GM18951 (cell line): ENCODE results near the gene AK2.
"Not testable (repeated sequence)": the region's sequence is repeated elsewhere in the genome, so short reads cannot be mapped to it uniquely, and the experiment has no call there.

ENCODE experiments used
- POLR2A ChIP-seq: IDR thresholded peaks from 4 replicates; pipeline ENCODE4 v1.6.1; 2011; ENCODE audit warnings: mild to moderate bottlenecking; ENCODE audit not compliant: insufficient read length, insufficient read depth; ENCODE audit errors: extremely low read depth
- in situ Hi-C: fragments of 300-500 bp; cut with MboI; formaldehyde crosslinking; loops from one replicate; pipeline ENCODE4 v1.12.0; 2022; ENCODE audit warnings: low sequenced_read_pairs, mixed read lengths, inconsistent platforms; ENCODE audit not compliant: unreplicated experiment

The AK2 gene

DNA sequence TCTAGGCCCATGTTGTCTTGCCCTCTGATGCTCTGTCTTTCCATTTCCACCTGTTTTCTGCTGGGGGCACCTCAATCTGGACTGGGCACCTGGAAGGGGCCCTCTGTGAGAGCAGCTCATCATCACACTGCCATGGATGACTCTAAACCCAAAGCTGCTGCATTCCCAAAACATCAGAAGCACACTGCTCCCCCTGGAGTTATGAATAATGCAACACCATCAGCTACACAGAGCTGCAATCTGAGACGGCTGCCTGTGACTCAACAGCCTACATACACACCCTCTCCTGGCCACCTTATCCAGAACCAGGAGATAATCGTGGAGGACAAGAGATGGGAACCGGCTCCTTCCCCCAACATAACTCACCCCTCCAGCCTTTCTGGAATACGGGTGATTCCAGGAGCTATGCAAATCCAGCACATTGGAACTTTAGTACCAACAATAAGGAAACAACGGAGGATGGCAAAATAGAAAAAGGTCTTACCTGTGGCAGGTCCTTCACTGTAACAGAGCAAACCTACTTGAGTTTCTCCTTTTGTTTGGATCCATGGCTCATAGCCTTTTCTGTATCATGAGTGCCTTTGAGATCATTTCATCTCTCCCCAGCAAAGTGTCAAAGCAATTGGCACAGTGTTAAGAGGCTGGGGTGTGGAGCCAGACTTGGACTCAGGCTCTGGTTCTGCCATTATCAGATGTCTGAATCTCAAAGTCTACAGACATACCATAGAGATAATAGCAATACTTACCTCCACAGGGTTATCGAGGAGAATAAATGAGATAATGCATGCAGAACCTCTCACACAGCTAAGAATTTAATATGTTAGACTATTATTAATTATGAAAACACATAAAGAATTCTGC lies 29.3 kb downstream of the AK2 start:
- TF ChIP-seq POLR2A = no peak
- in situ Hi-C loops = no loop called here

DNA sequence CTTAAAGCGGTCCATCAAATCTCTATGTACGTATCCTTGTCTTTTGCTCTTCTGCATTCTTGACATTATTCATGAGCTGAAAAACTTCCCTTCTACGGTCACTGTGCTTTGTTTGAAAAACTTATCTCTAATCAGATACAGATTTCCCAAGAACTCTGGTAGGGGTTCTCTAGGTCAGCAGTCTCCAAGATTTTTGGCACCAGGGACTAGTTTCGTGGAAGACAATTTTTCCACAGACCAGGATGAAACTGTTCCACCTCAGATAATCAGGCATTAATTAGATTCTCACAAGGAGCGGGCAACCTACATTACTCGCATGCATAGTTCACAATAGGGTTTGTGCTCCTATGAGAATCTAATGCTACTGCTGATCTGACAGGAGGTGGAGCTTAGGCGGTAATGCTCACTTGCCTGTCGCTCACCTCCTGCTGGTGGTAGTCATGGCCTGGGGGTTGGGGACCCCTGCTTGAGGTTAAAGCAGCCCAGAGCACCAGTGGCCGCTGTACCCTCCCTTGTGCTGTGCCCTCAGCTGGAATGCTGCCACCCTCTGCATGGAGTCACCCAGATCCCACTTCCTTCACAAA lies 30.8 kb downstream of the AK2 start:
- no peak for TF ChIP-seq POLR2A
- in situ Hi-C loops = no loop called here

DNA sequence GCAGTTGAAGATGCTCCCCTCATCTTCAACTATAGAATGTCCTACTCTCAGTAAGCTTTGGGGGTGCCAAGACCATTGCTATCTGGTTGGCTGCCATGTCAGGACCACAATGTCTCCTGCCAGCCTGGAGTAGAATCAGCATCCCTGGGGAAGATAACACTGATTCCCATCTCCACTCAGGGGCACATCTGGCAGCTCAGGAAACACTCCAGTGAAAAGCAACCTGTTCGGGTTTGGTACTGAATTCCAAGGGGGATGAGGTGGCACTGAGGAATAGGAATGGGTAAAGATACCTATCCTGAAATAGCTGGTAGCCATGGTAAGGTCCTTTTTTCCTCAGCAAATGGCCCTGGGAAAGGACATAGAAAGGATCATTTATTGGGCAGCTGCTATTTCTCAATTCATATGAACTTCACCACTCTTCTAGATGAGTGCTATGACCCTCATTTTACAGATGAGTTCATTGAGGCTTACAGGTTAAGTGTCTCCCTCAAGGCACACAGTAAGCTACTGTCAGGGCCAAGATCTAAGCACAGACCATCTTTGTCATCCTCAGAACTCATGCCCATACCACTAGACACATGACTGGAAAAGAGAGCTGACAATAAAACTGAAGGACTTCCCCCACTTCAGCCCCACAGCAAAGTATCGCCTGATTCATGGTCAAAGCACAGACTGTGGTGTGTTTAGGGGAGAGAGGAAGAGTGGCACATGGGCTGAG lies 31.4 kb downstream of the AK2 start:
- no peak for TF ChIP-seq POLR2A
- in situ Hi-C loops = no loop called here

DNA sequence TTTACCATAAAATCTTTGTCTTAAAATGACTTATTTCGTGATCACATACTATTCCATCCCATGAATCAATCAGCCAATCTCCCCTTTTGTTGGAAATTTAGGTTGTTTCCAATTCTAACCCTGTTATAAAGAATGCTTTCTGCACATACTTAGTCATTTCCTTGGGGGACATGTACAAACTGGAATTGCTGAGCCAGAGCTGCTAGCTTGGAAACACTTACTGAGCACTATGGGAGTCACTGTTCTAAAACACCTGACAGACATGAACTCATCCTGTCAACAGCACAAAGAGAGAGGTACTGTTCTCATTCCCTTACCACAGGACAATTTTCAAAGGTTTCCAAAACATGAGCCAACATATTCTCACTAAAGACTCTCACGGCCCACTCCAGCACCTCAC lies 32.1 kb downstream of the AK2 start:
- no peak for TF ChIP-seq POLR2A
- in situ Hi-C loops = no loop called here

DNA sequence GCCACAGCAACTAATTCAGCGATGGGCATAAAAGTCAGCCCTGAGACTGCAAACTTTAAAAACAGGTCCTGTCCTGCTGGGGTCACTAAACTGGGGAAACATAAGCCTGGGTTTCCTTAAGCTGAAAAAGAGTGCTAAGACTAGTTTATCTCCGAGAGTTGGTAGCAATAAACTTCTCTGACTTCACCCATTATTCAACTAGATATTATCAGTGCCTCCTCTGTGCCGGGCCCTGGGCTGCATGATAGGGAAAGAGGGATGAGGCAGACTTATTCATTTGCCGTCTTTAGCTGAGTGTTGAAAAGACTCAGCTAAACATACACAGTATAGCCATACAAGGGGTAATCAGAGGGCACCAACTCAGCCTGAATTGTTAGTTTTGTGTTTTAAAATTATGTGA lies 33.0 kb downstream of the AK2 start:
- in situ Hi-C loops = no loop called here

DNA sequence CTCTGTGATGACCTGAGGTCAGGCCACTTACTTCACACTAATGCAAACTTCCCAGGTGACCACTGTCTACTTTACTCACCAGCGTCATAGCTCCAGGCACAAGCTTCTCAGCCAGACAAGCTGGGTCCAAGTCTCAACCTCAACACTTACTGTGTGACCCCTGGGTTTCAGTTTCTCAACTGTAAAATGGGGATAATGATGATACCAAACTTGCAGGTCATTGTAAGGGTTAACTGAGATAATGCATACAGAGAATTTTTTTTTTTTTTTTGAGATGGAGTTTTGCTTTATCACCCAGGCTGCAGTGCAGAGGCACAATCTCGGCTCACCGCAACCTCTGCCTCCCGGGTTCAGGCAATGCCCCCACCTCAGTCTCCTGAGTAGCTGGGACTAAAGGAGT lies 34.7 kb downstream of the AK2 start:
- in situ Hi-C loops = no loop called here
- no peak for TF ChIP-seq POLR2A

More for the DNA sequence above, 33.0 kb downstream of the AK2 start:
- TF ChIP-seq POLR2A = no peak

DNA sequence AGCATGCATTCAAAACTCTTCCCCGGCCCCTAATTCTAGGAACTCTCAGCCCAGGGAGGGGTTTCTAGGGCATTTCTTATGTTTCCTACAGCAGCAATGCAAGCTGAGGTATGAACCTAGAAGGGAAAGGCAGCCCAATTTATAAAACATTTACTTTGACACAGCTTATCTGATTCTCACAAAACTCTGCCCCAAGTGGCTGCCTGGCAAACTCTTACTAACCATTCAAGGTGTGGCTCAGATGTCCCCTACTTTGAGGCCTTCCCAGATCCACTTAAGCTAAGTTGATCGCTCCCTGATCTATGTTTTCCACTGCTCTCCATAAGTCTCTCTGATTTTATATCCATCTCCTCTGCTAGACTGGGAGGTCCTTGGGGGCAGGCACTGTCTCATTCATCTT lies 35.4 kb downstream of the AK2 start:
- TF ChIP-seq POLR2A = no peak
- in situ Hi-C loops = no loop called here

DNA sequence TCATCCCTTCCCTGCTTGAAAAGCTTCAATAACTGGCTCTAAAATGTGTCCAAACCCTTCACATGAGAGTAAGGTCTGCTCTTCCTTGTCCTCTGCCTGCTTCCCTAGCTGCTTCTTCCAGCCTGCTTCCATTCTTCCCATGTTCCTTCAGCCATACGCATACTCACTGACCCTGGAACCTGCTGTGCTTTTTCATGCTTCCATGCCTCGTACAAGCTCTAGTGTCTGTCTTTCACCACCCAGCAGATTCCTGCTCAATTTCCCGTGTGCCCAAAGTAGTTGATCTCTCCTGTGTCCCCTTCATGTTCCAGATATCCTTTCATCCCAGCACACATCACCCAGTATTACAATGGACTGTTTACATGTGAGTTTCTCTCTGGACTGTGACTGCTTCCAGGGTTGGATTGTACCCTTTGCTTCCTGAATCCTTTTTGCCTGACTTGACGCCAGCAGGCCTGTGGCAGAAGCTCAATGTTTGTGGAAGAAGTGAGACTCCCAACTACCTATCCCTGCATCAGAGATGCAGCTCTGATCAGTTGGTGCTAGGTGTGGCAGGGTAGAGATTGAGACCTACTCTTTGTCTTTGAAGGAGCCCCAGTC lies 36.2 kb downstream of the AK2 start:
- in situ Hi-C loops = no loop called here
- TF ChIP-seq POLR2A = no peak

DNA sequence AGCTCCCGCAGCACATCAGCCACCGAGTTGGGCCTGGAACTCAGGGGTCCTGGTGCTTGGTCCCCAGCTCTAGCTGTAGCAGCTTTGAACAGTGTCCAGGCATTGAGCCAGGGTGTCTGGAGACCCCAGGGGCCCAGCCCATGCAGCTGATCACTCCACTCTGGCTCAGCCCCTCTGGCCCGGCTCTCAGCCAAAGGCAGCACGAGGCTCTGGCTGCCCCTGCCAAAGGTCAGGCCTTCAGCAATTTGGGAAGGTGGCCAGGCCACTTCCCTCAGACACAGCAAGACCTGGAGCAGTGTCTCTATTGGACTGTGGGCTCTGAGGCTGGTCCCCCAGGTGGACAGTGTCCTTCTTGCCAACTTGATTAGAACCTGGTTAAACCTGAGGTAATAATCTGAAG lies 37.7 kb downstream of the AK2 start:
- in situ Hi-C loops = no loop called here
- TF ChIP-seq POLR2A = no peak

DNA sequence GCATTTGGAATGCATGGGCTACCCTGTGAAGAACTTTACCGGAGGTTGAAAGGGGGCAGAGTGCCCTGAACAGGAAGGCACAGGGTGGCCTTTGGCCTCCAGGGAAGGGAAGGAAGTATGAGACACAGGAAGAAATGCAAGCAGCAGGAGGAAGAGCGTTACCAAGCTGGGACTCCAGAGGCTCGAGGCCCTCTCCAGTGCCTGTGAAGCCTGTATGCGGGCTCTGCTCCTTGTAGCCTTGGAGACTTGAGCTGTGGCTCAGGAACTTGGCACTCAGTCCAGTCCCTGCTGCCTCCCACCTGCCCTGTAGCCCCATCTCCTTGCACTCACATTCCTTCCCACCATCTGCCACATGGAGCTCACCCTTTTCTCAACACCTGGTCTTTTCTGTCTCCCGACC lies 38.6 kb downstream of the AK2 start:
- in situ Hi-C loops = no loop called here

DNA sequence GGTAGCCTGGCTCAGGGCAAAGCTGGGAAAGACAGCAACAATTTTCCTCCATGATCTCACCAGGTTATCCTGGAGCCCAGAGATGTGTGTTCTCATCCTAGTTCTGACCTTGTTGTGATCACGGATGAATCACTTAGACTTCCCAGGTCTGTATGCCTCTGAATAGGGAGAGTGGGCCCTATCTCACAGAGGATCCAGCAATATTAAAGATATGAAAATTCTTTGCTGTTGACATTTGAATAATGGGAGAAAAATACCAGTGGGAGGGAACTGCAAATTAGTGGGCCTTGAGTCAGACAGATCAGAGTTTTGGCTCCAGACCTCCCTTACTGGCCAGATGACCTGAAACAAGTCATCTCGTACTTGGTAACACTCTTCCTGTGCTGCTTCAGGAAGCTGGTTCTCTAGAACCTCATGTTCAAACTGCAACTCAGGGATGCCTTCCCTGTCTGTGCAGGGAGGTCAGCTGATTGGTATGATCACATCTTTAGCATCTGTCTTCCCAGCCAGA lies 39.2 kb downstream of the AK2 start:
- in situ Hi-C loops = no loop called here
- TF ChIP-seq POLR2A = no peak

More for the DNA sequence above, 38.6 kb downstream of the AK2 start:
- TF ChIP-seq POLR2A = no peak

DNA sequence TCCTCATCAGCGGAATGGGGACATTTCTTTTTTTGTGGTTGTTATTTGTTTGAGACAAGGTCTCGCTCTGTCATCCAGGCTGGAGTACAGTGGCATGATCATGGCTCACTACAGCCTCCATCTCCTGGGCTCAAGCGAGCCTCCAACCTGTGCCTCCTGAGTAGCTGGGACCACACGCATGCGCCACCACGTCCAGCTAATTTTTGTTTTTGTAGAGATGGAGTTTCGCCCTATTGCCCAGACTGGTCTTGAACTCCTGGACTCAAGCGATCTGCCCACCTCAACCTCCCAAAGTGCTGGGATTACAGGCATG lies 43.4 kb downstream of the AK2 start:
- in situ Hi-C loops = not testable (repeated sequence)
